ENCODE data around the gene SDHA.
"Not testable (repeated sequence)": the region's sequence is repeated elsewhere in the genome, so short reads cannot be mapped to it uniquely, and the experiment has no call there.

GRCh38 chr5:197031-197430 lies 21.1 kb upstream of the SDHA start:
- TF ChIP-seq, protein P1, sequence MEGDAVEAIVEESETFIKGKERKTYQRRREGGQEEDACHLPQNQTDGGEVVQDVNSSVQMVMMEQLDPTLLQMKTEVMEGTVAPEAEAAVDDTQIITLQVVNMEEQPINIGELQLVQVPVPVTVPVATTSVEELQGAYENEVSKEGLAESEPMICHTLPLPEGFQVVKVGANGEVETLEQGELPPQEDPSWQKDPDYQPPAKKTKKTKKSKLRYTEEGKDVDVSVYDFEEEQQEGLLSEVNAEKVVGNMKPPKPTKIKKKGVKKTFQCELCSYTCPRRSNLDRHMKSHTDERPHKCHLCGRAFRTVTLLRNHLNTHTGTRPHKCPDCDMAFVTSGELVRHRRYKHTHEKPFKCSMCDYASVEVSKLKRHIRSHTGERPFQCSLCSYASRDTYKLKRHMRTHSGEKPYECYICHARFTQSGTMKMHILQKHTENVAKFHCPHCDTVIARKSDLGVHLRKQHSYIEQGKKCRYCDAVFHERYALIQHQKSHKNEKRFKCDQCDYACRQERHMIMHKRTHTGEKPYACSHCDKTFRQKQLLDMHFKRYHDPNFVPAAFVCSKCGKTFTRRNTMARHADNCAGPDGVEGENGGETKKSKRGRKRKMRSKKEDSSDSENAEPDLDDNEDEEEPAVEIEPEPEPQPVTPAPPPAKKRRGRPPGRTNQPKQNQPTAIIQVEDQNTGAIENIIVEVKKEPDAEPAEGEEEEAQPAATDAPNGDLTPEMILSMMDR (IDR thresholded peaks at IDR 0.05), result not testable (repeated sequence)
- not testable (repeated sequence) for TF ChIP-seq POLR2A, EP300 (IDR thresholded peaks at IDR 0.05)
